Type B pancreatic cell (in vitro differentiated cells): ENCODE results near the gene EDEM1. TPM values are rescaled to one million over a fixed set of nuclear protein-coding genes. Genes with fewer than 3 reads are reported as not detected.

Source experiments
- DNase-seq: peaks from one replicate; pipeline ENCODE4 v3.0.0; 2021; ENCODE audit warnings: mixed read lengths; ENCODE audit not compliant: unreplicated experiment; ENCODE audit errors: extremely low spot score
- H3K27ac Mint-ChIP-seq: 2 replicates; pipeline ENCODE4 v1.8.0; 2021; ENCODE audit warnings: mild to moderate bottlenecking, mixed read lengths
- H3K27me3 Mint-ChIP-seq: 2 replicates; pipeline ENCODE4 v1.8.0; 2021; ENCODE audit warnings: mixed read lengths
- H3K36me3 Mint-ChIP-seq: 2 replicates; pipeline ENCODE4 v1.8.0; 2021; ENCODE audit warnings: mixed read lengths
- H3K4me1 Mint-ChIP-seq: one replicate; pipeline ENCODE4 v1.8.0; 2021; ENCODE audit warnings: mixed read lengths; ENCODE audit not compliant: unreplicated experiment
- H3K4me3 Mint-ChIP-seq: 2 replicates; pipeline ENCODE4 v1.8.0; 2021; ENCODE audit warnings: mild to moderate bottlenecking, mixed read lengths
- H3K9me3 Mint-ChIP-seq: 2 replicates; pipeline ENCODE4 v1.8.0; 2021; ENCODE audit warnings: mixed read lengths
- total RNA-seq: library from RNA; stranded (reverse); gene quantifications from 2 replicates; pipeline ENCODE4 v1.2.1, GENCODE V29; 2021; ENCODE audit warnings: low replicate concordance
- TF ChIP-seq, protein P1 (sequence below): fragments of 200-600 bp; sonication (generic); conservative IDR thresholded peaks from 2 replicates; pipeline ENCODE4 v1.5.0; 2021; ENCODE audit warnings: antibody characterized with exemption, mild to moderate bottlenecking

Gene EDEM1
- total RNA-seq, 1 donor from 2014 or later: 20.2 TPM

DNA sequence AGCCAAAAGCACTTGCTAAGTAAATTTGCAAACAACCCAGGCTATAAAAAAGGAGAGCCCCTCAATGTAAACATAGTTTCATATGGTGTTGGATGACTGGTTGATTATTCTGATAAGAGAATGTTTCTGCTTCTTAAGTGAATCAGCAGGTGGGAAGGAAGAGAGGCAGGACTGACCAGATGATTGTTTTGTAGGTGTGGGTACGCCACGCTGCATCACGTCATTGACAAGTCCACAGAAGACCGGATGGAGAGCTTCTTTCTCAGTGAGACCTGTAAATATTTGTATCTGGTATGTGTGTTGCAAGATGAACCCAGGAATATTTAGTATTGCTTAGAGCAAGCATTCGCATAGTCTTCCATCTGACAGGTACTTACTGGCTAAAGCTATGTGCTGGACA, 23.4 kb downstream of the EDEM1 start:
- Mint-ChIP-seq H3K4me3 (no peak overlapping the region), H3K4me1 (peaks cover 4% of the 10 kb centered on the region), H3K27ac (no peak overlapping the region), H3K27me3 (no peaks in the 10 kb centered on the region), H3K9me3 (no peaks in the 10 kb centered on the region), H3K36me3 (peaks cover 70% of the 10 kb centered on the region)
- TF ChIP-seq, protein P1, sequence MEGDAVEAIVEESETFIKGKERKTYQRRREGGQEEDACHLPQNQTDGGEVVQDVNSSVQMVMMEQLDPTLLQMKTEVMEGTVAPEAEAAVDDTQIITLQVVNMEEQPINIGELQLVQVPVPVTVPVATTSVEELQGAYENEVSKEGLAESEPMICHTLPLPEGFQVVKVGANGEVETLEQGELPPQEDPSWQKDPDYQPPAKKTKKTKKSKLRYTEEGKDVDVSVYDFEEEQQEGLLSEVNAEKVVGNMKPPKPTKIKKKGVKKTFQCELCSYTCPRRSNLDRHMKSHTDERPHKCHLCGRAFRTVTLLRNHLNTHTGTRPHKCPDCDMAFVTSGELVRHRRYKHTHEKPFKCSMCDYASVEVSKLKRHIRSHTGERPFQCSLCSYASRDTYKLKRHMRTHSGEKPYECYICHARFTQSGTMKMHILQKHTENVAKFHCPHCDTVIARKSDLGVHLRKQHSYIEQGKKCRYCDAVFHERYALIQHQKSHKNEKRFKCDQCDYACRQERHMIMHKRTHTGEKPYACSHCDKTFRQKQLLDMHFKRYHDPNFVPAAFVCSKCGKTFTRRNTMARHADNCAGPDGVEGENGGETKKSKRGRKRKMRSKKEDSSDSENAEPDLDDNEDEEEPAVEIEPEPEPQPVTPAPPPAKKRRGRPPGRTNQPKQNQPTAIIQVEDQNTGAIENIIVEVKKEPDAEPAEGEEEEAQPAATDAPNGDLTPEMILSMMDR: no peak
- DNase-seq: no peak

DNA sequence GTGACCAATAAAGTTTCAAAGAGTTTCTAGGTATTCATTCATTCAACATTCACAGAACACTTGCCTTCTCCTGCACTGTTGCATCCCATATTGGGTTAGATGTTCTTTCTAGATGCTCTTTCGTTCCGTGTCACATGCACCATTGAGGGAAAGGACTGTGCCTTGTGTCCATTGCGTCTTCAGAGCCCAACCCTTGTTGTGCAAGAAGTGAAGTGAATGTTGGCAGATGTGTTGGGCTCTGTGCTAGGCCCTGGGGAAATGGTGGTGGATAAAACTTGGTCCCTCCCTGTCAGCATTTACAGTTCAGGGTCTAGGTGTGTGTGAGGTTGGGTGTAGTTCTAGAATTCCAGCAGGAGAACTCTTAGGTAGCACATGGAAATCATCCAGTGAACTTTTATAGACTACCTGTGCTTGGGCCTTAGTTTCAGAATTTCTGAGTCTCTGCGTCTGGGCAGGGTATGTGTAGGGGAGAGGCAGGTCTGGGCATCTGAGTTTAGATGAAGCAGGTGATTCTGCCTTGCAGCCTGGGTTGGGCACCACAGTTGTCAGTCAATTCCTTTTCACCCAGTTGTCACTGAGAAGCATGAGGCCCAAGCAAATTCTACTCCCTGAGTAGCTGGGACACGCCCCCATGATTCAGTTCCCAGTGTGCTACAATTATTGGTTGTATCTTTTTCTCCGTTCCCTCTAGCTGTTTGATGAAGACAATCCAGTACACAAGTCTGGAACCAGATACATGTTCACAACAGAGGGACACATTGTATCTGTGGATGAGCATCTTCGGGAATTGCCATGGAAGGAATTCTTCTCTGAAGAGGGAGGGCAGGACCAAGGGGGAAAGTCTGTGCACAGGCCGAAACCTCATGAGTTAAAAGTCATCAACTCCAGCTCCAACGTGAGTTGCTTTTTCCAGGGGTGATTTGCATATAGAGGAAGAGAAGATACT, 25.4 kb downstream of the EDEM1 start:
- no peak for DNase-seq
- TF ChIP-seq, protein P1: no peak
- peaks cover 7% of the 10 kb centered on the region for H3K4me1 Mint-ChIP-seq
- H3K4me3 Mint-ChIP-seq: no peak overlapping the region
- H3K27me3 Mint-ChIP-seq: no peaks in the 10 kb centered on the region
- peak overlapping the region; percentile 16 for H3K27ac Mint-ChIP-seq
- peaks cover 63% of the 10 kb centered on the region for H3K36me3 Mint-ChIP-seq
- H3K9me3 Mint-ChIP-seq: no peaks in the 10 kb centered on the region

DNA sequence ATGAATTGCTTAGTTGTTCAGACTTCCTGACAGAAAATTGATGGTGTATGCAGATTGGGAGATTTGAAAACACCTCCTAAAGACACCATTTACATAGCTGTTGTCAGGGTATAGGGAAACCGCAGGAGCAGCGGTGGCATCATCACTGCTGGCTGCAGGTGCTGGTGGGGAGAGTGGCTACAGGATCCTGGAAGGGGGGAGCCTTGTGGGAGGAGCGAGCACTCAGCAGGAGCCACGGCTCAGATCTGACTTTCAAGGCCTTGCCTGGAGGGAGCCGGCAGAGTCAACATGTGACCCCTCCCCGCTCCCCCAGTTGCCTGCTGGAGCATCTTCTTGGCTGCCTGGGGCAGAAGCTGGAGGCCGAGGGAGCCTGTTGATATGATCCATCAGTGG, 26.1 kb downstream of the EDEM1 start:
- H3K27ac Mint-ChIP-seq: peak overlapping the region; percentile 16
- peaks cover 59% of the 10 kb centered on the region for H3K36me3 Mint-ChIP-seq
- no peaks in the 10 kb centered on the region for H3K27me3 Mint-ChIP-seq
- TF ChIP-seq, protein P1: no peak
- no peaks in the 10 kb centered on the region for H3K9me3 Mint-ChIP-seq
- peaks cover 13% of the 10 kb centered on the region for H3K4me1 Mint-ChIP-seq
- H3K4me3 Mint-ChIP-seq: no peak overlapping the region
- DNase-seq: no peak

DNA sequence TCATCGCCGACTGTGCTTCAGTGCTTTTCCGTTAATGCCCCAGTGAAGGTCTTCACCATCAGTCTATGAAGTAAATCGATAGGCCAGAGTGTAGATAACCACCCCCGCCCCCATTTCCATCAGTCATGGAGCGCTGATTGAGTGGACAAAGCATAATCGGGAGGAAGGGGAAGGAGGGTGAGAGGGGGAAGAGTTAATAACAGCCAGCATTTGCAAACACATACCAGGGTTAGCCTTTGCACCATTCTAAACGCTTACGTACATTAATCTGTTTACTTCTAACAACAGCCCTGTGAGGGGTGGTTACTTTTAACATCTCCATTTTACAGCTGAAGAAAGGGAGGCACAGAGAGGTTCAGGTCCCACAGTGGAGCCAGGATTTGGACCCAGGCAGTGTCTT, 26.8 kb downstream of the EDEM1 start:
- TF ChIP-seq, protein P1: no peak
- no peak for DNase-seq
- H3K27me3 Mint-ChIP-seq: no peaks in the 10 kb centered on the region
- H3K4me1 Mint-ChIP-seq: peaks cover 19% of the 10 kb centered on the region
- H3K4me3 Mint-ChIP-seq: no peak overlapping the region
- no peaks in the 10 kb centered on the region for H3K9me3 Mint-ChIP-seq
- H3K27ac Mint-ChIP-seq: no peak overlapping the region
- H3K36me3 Mint-ChIP-seq: peaks cover 53% of the 10 kb centered on the region

DNA sequence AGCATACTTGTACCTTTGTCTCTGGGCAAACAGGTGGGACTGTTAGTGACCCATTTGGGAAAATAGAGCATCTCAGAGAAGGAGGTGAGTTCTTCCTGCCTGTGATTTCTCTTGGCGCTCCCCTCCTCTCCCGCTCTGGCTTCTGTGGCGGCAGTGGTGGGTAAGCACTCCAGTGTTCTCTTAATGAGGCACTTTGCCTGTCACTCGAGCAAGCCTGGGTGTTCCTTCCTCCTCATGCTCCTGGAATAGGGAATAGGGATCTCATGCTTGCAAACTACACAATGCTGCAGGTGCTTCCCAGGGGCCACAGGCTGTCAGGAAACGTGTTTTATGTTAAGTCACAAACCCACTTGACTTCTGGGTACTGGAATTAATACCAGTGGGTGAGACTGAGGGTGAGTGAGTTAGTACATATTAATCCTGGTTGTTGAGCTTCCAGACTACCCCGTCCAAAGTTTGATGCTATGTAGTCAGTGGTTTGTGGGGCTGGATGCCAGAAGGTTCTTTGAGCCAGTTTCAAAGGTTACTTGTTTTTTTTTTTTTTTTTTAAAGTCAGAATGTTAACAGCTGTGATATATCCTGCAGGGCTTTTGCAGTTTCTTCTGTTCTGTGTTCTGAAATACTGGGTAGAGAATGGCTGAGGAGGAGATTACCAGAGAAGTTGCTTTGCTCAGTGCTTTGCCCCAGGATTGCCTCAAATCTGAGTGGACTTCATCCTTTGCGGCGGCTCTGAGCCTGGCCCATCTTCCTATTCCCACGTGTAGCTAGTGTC, 30.5 kb downstream of the EDEM1 start:
- TF ChIP-seq, protein P1: no peak
- Mint-ChIP-seq H3K36me3 (peaks cover 22% of the 10 kb centered on the region), H3K4me1 (peaks cover 15% of the 10 kb centered on the region), H3K4me3 (no peak overlapping the region), H3K27me3 (no peaks in the 10 kb centered on the region), H3K9me3 (no peaks in the 10 kb centered on the region), H3K27ac (peak overlapping the region; percentile 73)
- DNase-seq: no peak
